ENCODE results near the gene RRP12. TPM values are rescaled to one million over a fixed set of nuclear protein-coding genes. Genes with fewer than 3 reads are reported as not detected.

RRP12 gene
- total and polyA plus RNA-seq, 12 donors = 13.3 to 56.9 (median 27.6) TPM

GRCh38 chr10:97327348-97328294 is 73.5 kb downstream of the RRP12 start:
- no peaks in the 10 kb centered on the region for H3K9me3 ChIP-seq (replicated peaks in 1 of 3)
- peaks cover 14 to 29% of the 10 kb centered on the region in 2 donors for H3K4me1 ChIP-seq (replicated peaks in 1 of 2)
- 80 to 88% (median 83%) methylated on average over 7 of the region's 7 CpGs for WGBS, 4 donors
- no peaks in the 10 kb centered on the region for H3K36me3 ChIP-seq (replicated peaks in 1 of 2)
- no peak for DNase-seq
- no peak for TF ChIP-seq POLR2A (IDR thresholded peaks at IDR 0.05)
- no peak for TF ChIP-seq CTCF (IDR thresholded peaks at IDR 0.05)
- intact Hi-C loops (cut with DNase I) = no loop called here
- H3K27me3 ChIP-seq = no peaks in the 10 kb centered on the region
- no peak overlapping the region for H3K4me3 ChIP-seq
- no peak overlapping the region for H3K27ac ChIP-seq

- no peak for DNase-seq
- no peak overlapping the region for H3K27ac ChIP-seq
- no peak overlapping the region for H3K4me3 ChIP-seq
- intact Hi-C loops (cut with DNase I) = no loop called here
- no peaks in the 10 kb centered on the region for H3K9me3 ChIP-seq (replicated peaks in 1 of 3)
- H3K36me3 ChIP-seq (replicated peaks in 1 of 2) = no peaks in the 10 kb centered on the region
- WGBS, 4 donors = 74 to 84% (median 83%) methylated on average over 9 of the region's 9 CpGs
- TF ChIP-seq CTCF (IDR thresholded peaks at IDR 0.05) = no peak
- TF ChIP-seq POLR2A (IDR thresholded peaks at IDR 0.05) = no peak
- peaks cover 2 to 23% of the 10 kb centered on the region in 2 donors for H3K4me1 ChIP-seq (replicated peaks in 1 of 2)
- no peaks in the 10 kb centered on the region for H3K27me3 ChIP-seq
Observed at GRCh38 chr10:97325754-97326153, 75.4 kb downstream of the RRP12 start.

- Histone ChIP-seq H3K4me1 (replicated peaks in 1 of 2) (peaks cover 10 to 27% of the 10 kb centered on the region in 2 donors), H3K36me3 (replicated peaks in 1 of 2) (no peaks in the 10 kb centered on the region), H3K9me3 (replicated peaks in 1 of 3) (no peaks in the 10 kb centered on the region), H3K4me3 (no peak overlapping the region), H3K27me3 (no peaks in the 10 kb centered on the region), H3K27ac (no peak overlapping the region)
- TF ChIP-seq CTCF (IDR thresholded peaks at IDR 0.05) (no peak), POLR2A (IDR thresholded peaks at IDR 0.05) (no peak)
- no peak for DNase-seq
- 61 to 74% (median 69%) methylated on average over 4 of the region's 4 CpGs for WGBS, 4 donors
- intact Hi-C loops (cut with DNase I) = no loop called here
Observed at GRCh38 chr10:97323501-97323900, 77.6 kb downstream of the RRP12 start.

GRCh38 chr10:97321804-97322190 is 79.3 kb downstream of the RRP12 start:
- no peaks in the 10 kb centered on the region for H3K27me3 ChIP-seq
- H3K9me3 ChIP-seq (replicated peaks in 1 of 3) = no peaks in the 10 kb centered on the region
- DNase-seq = peak in 1 of 7 donors; percentile 60
- WGBS, 4 donors = 68 to 81% (median 74%) methylated on average over 3 of the region's 3 CpGs
- H3K27ac ChIP-seq = peak overlapping the region in 2 of 5 donors; percentile 97 to 98
- H3K36me3 ChIP-seq (replicated peaks in 1 of 2) = no peaks in the 10 kb centered on the region
- TF ChIP-seq POLR2A (IDR thresholded peaks at IDR 0.05) (no peak), CTCF (IDR thresholded peaks at IDR 0.05) (no peak)
- intact Hi-C loops (cut with DNase I) = no loop called here
- H3K4me1 ChIP-seq (replicated peaks in 1 of 2) = peaks cover 10 to 29% of the 10 kb centered on the region in 2 donors
- H3K4me3 ChIP-seq = no peak overlapping the region
